Hepatocyte (in vitro differentiated cells): ENCODE data around the gene FHL1. TPM values are rescaled to one million over a fixed set of nuclear protein-coding genes. Genes with fewer than 3 reads are reported as not detected.
A peak's percentile ranks its signal among the peaks of the same experiment; 100 is the strongest.

Experiments
- DNase-seq: peaks from one replicate; pipeline ENCODE4 v3.0.0-alpha.2; 2016; ENCODE audit warnings: low spot score
- H2AFZ ChIP-seq: fragments of 200-600 bp; sonication (generic); 2 replicates; pipeline ENCODE4 v1.6.0; 2016; ENCODE audit warnings: antibody characterized with exemption, mild to moderate bottlenecking
- H3K27ac ChIP-seq: fragments of 200-600 bp; sonication (generic); 2 replicates; pipeline ENCODE4 v1.5.1; 2016; ENCODE audit warnings: mild to moderate bottlenecking
- H3K27me3 ChIP-seq: fragments of 200-600 bp; sonication (generic); 2 replicates; pipeline ENCODE4 v1.6.1; 2016
- H3K36me3 ChIP-seq: fragments of 200-600 bp; sonication (generic); replicated peaks from 2 replicates; pipeline ENCODE4 v1.5.1; 2016; ENCODE audit warnings: low read depth; ENCODE audit not compliant: insufficient read depth
- H3K4me1 ChIP-seq: fragments of 200-600 bp; sonication (generic); 2 replicates; pipeline ENCODE4 v1.5.1; 2016; ENCODE audit warnings: mild to moderate bottlenecking, moderate library complexity; ENCODE audit not compliant: insufficient read depth
- H3K4me2 ChIP-seq: fragments of 200-600 bp; sonication (generic); 2 replicates; pipeline ENCODE4 v1.6.0; 2016
- H3K4me3 ChIP-seq: fragments of 200-600 bp; sonication (generic); 2 replicates; pipeline ENCODE4 v1.5.1; 2016; ENCODE audit warnings: mild to moderate bottlenecking
- H3K79me2 ChIP-seq: fragments of 200-600 bp; sonication (generic); 2 replicates; pipeline ENCODE4 v1.6.0; 2017; ENCODE audit warnings: mild to moderate bottlenecking
- H3K9me2 ChIP-seq: fragments of 200-600 bp; sonication (generic); replicated peaks from 2 replicates; pipeline ENCODE4 v1.6.0; 2017; ENCODE audit warnings: mild to moderate bottlenecking; ENCODE audit not compliant: insufficient read depth
- H3K9me3 ChIP-seq: fragments of 200-600 bp; sonication (generic); 2 replicates; pipeline ENCODE4 v1.5.1; 2016; ENCODE audit warnings: low read depth, mild to moderate bottlenecking
- H4K20me1 ChIP-seq: fragments of 200-600 bp; sonication (generic); 2 replicates; pipeline ENCODE4 v1.6.0; 2016; ENCODE audit warnings: mild to moderate bottlenecking; ENCODE audit not compliant: insufficient read depth, poor library complexity, severe bottlenecking
- EZH2 ChIP-seq: fragments of 200-600 bp; sonication (generic); IDR thresholded peaks from 2 replicates; pipeline ENCODE4 v1.6.1; 2016; ENCODE audit warnings: antibody characterized with exemption, mild to moderate bottlenecking, borderline replicate concordance
- EZH2phosphoT487 ChIP-seq: fragments of 200-600 bp; sonication (generic); IDR thresholded peaks from one replicate; pipeline ENCODE4 v1.6.1; 2018; ENCODE audit warnings: antibody characterized with exemption, mild to moderate bottlenecking, low read depth, moderate library complexity; ENCODE audit not compliant: unreplicated experiment, severe bottlenecking
- WGBS: methylation state at CpG from one replicate; pipeline ENCODE4 v1.1.6; 2016; ENCODE audit warnings: low lambda C conversion rate; ENCODE audit errors: missing lambda C conversion rate; 5-methylcytosine and 5-hydroxymethylcytosine counted together
- polyA plus RNA-seq: library from polyadenylated mRNA; unstranded; fragments of >200 nt; fragmentation: Nextera tagmentation; extraction: Ambion mirVana; gene quantifications from 2 replicates; pipeline ENCODE4 v1.2.1, GENCODE V29; 2016
- total RNA-seq: library from RNA; depleted of rRNA; stranded (reverse); fragments of >200 nt; gene quantifications from 2 replicates; pipeline ENCODE4 v1.2.3, GENCODE V29; 2014
- TF ChIP-seq, protein P1 (sequence below): fragments of 200-600 bp; sonication (generic); IDR thresholded peaks from 2 replicates; pipeline ENCODE4 v1.5.1; 2016; ENCODE audit warnings: antibody characterized with exemption, mild to moderate bottlenecking; ENCODE audit not compliant: poor library complexity

FHL1 gene
- total and polyA plus RNA-seq, 2 experiments from 2014 or later = 31.5 to 40.0 TPM

- TF ChIP-seq EZH2 (no peak), EZH2phosphoT487 (no peak)
- TF ChIP-seq, protein P1, sequence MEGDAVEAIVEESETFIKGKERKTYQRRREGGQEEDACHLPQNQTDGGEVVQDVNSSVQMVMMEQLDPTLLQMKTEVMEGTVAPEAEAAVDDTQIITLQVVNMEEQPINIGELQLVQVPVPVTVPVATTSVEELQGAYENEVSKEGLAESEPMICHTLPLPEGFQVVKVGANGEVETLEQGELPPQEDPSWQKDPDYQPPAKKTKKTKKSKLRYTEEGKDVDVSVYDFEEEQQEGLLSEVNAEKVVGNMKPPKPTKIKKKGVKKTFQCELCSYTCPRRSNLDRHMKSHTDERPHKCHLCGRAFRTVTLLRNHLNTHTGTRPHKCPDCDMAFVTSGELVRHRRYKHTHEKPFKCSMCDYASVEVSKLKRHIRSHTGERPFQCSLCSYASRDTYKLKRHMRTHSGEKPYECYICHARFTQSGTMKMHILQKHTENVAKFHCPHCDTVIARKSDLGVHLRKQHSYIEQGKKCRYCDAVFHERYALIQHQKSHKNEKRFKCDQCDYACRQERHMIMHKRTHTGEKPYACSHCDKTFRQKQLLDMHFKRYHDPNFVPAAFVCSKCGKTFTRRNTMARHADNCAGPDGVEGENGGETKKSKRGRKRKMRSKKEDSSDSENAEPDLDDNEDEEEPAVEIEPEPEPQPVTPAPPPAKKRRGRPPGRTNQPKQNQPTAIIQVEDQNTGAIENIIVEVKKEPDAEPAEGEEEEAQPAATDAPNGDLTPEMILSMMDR = no peak
- no peak overlapping the region for H2AFZ ChIP-seq
- no peaks in the 10 kb centered on the region for H3K9me2 ChIP-seq
- 49% methylated on average over 3 of the region's 3 CpGs for WGBS
- no peak for DNase-seq
- H3K4me3 ChIP-seq = no peak overlapping the region
- no peaks in the 10 kb centered on the region for H3K9me3 ChIP-seq
- H4K20me1 ChIP-seq = no peaks in the 10 kb centered on the region
- H3K79me2 ChIP-seq = no peaks in the 10 kb centered on the region
- H3K27ac ChIP-seq = no peak overlapping the region
- no peaks in the 10 kb centered on the region for H3K36me3 ChIP-seq
- H3K4me2 ChIP-seq = no peak overlapping the region
- peaks cover 11% of the 10 kb centered on the region for H3K27me3 ChIP-seq
- no peaks in the 10 kb centered on the region for H3K4me1 ChIP-seq
These were observed 4.7 kb upstream of the FHL1 start for GRCh38 chrX:136142592-136142991.

GRCh38 chrX:136143711-136144110 is 3.6 kb upstream of the FHL1 start:
- Histone ChIP-seq H3K27ac (no peak overlapping the region), H3K9me3 (no peaks in the 10 kb centered on the region), H3K9me2 (no peaks in the 10 kb centered on the region), H3K4me3 (no peak overlapping the region), H3K36me3 (no peaks in the 10 kb centered on the region), H4K20me1 (no peaks in the 10 kb centered on the region), H3K4me1 (no peaks in the 10 kb centered on the region), H3K79me2 (no peaks in the 10 kb centered on the region), H2AFZ (no peak overlapping the region), H3K27me3 (peaks cover 11% of the 10 kb centered on the region), H3K4me2 (no peak overlapping the region)
- WGBS = 47% methylated on average over 8 of the region's 8 CpGs
- DNase-seq = no peak
- TF ChIP-seq EZH2 = no peak
- no peak for TF ChIP-seq EZH2phosphoT487
- TF ChIP-seq, protein P1 = no peak

- Histone ChIP-seq H3K36me3 (no peaks in the 10 kb centered on the region), H3K27me3 (peaks cover 11% of the 10 kb centered on the region), H3K9me2 (no peaks in the 10 kb centered on the region), H3K79me2 (no peaks in the 10 kb centered on the region), H2AFZ (peak overlapping the region; percentile 35), H4K20me1 (peaks cover 3% of the 10 kb centered on the region), H3K27ac (no peak overlapping the region), H3K4me2 (peak overlapping the region; percentile 75), H3K9me3 (no peaks in the 10 kb centered on the region), H3K4me3 (no peak overlapping the region), H3K4me1 (no peaks in the 10 kb centered on the region)
- WGBS = 47% methylated on average over 47 of the region's 59 CpGs
- TF ChIP-seq EZH2 = no peak
- TF ChIP-seq EZH2phosphoT487 = no peak
- TF ChIP-seq, protein P1 = no peak
- peak; percentile 19 for DNase-seq
These were observed 569 bp upstream of the FHL1 start for GRCh38 chrX:136146614-136147314.
